Activated CD4-positive, alpha-beta T cell treated with anti-CD3 and anti-CD28 coated beads, Interleukin-10, Interleukin-2, amounts not matched to agents 100 ng/mL and 50 ng/mL, durations not matched to agents 16 hours and 8 hours (primary cell): Measurements from ENCODE around the gene BTBD10.
"Not testable (repeated sequence)": the region's sequence is repeated elsewhere in the genome, so short reads cannot be mapped to it uniquely, and the experiment has no call there.

Experiments used
- DNase-seq: peaks from one replicate; pipeline ENCODE4 v3.0.0-alpha.2; 2020

Gene BTBD10

DNA sequence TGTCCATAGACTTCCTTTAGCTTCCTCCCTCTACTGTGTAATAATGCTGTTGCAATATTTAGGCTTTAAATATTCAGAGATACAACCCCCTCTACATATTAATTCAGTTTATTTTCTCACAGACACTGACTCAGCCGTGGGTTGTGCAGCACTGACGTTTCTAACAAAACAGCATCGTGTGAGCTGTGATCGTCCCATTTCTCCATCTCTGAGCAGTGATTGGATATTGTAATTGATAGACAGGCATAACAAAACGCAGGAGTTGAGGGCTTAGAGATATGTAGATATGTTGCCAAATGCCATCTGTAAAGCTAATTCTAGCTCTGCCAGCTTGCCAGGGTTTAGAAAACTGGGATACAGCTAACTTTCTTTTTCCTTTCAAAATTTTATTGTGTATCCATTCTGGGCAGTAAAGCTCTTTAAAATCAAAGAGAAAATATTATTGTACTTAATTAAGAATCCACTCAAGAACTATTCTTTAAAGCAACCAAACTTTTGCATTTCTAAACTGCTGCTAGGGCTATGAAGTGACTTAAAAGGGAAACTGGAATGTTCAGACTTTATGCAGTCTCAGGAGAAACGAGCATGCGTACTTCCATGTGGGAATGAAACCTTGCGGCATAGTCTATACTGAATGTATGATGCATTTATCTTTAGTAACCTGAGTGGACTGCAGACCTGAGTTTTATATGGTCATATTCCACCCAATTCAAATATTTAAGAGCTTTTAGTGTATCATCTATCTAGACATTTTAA lies 22.7 kb downstream of the BTBD10 start:
- no peak for DNase-seq

GRCh38 chr11:13438291-13438690 lies 24.7 kb downstream of the BTBD10 start:
- no peak for DNase-seq

GRCh38 chr11:13436836-13437235 lies 26.2 kb downstream of the BTBD10 start:
- not testable (repeated sequence) for DNase-seq

GRCh38 chr11:13434247-13435205 lies 28.5 kb downstream of the BTBD10 start:
- no peak for DNase-seq

DNA sequence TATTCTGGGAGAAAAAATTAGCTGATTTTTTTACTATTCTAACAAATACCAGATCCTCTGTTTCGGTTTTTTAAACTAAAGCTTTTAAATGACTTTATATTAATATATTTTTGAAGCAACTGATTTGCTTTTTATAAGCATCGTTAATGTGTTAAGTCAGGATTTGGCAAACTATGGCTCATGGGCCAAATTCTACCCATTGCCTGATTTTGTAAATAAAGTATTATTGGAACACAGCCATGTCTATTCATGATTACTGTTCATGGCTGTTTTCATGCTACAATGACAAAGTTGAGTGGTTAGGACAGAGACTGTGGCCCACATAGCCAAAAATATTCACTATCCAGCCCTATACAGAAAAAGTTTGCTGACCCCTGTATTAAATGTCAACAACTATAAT lies 29.6 kb downstream of the BTBD10 start:
- DNase-seq, result no peak

GRCh38 chr11:13429836-13430235 lies 33.2 kb downstream of the BTBD10 start:
- no peak for DNase-seq

DNA sequence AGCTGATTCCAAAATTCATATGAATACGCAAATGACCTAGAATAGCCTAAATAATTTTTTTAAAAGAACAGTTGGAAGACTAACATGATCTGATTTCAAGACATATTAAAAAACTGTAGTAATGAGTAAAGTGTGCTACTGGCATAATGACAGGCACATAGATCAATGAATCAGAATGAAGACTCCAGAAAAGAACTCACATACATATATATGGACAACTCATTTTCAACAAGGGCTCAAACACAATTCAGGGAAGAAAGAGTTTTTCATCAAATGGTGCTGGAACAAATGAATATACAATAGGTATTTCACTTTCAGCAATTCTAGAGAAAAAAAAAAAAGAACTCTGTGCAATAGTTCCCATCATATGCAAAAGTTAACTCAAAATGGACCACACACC lies 33.7 kb downstream of the BTBD10 start:
- DNase-seq, result no peak

DNA sequence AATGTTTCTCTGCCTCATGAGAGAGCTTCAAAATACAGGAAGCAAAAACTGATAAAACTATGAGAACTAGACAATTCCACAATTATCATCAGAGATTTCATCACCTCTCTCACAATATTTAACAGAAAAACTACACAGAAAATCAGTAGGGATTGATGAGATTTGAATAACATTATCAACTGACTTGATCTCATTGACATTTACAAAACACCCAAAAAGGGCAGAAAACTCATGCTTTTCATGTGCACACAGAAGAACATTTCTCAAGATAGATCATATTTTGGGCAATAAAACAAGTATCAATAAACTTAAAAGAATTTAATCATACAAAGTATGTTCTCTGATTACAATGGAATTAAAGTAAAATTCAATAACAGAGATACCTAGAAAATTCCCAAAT lies 35.6 kb downstream of the BTBD10 start:
- no peak for DNase-seq

- DNase-seq, result no peak
These were observed 39.6 kb downstream of the BTBD10 start for GRCh38 chr11:13423372-13423771.

GRCh38 chr11:13421561-13421960 lies 41.5 kb downstream of the BTBD10 start:
- DNase-seq, result no peak

- DNase-seq, result no peak
These were observed 47.8 kb downstream of the BTBD10 start for GRCh38 chr11:13415201-13415600.

- DNase-seq, result no peak
These were observed 57.8 kb downstream of the BTBD10 start for GRCh38 chr11:13405220-13405619.

DNA sequence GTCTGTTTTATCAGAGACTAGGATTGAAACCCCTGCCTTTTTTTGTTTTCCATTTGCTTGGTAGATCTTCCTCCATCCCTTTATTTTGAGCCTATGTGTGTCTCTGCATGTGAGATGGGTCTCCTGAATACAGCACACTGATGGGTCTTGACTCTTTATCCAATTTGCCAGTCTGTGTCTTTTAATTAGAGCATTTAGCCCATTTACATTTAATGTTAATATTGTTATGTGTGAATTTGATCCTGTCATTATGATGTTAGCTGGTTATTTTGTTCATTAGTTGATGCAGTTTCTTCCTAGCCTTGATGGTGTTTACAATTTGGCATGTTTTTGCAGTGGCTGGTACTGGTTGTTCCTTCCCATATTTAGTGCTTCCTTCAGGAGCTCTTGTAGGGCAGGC lies 64.7 kb downstream of the BTBD10 start:
- not testable (repeated sequence) for DNase-seq

DNA sequence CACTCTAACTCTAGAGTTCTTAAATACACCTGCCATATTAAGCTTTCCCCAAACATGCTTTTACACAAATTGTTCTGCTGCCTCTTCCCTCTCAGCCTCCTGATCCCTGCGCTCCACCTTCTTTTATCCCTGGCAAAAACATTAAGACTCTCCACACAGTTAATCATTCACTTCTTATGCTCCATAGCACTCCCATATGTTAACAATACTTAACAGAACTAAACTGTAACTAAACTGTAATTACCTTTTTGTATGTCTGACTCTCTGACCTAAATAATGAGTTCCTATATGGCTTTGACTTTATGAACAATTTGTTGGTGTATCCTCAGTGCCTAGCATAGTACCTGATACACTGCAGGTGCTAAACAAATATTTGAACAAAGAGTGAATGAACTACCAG lies 71.8 kb downstream of the BTBD10 start:
- DNase-seq, result no peak

DNA sequence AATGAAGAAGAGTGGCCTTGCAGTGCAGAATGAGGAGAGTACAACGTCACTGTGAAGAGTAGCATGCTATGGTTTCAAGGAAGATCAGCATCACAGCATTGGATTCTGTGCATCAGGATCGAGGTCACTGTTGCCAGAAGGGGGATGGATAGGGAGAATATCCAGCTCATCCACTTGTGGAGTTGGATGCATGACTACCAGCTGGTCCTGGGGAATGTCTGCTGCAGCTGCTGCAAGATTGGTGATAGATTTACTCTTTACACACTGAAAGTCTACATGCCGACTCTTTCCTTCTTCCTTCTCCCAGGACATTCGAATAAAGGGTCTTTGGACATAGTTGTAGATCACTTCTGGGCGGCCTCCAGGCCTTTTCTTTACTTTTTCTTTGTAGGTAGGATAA lies 74.3 kb downstream of the BTBD10 start:
- DNase-seq, result no peak

DNA sequence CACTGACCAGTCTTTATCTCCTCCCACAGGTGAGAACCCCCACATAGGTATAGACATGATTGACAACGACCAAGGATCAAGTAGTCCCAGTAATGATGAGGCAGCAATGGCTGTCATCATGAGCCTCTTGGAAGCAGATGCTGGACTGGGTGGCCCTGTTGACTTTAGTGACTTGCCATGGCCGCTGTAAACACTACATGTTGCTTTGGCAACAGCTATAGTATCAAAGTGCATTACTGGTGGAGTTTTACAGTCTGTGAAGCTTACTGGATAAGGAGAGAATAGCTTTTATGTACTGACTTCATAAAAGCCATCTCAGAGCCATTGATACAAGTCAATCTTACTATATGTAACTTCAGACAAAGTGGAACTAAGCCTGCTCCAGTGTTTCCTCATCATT lies 76.5 kb downstream of the BTBD10 start:
- no peak for DNase-seq

- DNase-seq, result peak; percentile 36
These were observed 77.9 kb downstream of the BTBD10 start for GRCh38 chr11:13384908-13385640.

DNA sequence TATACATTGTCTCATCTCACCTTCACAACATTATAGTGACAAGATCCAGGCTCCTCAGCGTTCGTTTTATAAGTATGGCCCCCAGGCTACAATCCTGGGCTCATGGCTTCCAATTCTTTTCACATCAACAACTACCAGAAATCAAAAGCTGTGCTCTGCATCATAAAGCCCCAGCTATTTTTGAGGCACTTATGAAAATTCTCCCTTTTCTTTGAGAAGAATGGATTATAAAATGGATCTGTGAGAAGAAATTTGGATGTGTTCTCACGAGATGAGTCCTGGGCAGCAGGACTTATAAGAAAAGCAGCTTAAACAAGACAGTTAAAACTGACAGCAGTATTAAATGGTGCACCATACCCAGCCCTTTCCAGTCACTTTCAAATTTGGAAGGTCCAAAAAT lies 80.3 kb downstream of the BTBD10 start:
- DNase-seq, result no peak

DNA sequence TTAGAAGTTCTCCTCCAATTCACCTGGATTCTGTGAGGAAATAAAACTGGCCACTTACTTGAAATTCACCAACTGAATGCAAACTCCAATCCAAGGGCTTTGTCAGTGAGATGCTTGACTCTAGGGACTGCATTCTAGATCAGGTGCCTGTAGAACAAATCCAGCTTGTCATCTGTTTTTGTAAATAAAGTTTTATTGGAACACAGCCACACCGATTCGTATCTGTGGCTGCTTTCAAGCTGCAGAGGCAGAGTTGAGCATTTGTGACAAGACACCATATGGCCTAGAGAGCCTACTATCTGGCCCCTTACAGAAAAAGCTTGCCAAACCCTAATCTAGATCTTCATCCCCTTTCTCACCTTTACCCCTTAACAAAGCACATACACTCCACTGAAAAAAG lies 82.3 kb downstream of the BTBD10 start:
- DNase-seq, result no peak

- DNase-seq, result no peak
These were observed 84.7 kb downstream of the BTBD10 start for GRCh38 chr11:13378316-13378715.

- DNase-seq, result no peak
These were observed 86.2 kb downstream of the BTBD10 start for GRCh38 chr11:13376838-13377237.

DNA sequence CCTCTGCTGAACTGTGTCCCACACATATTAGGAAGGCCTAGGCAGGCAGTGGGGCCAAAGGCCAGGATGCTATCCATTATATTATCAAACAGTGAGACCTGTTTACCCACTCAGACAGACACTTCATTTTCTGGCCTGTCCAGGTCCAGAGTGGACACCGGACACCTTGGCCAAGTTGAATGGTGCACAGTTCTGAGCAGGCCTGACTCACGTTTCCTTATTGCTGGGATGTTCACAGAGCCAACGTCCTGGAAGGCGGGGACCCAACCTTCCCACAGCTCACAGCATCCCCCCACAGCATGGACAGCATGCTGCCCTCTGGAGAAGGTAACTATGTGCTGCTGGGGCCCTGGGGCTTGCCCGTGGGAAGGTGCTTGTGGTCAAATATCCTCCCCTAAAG lies 86.6 kb downstream of the BTBD10 start:
- DNase-seq, result no peak

DNA sequence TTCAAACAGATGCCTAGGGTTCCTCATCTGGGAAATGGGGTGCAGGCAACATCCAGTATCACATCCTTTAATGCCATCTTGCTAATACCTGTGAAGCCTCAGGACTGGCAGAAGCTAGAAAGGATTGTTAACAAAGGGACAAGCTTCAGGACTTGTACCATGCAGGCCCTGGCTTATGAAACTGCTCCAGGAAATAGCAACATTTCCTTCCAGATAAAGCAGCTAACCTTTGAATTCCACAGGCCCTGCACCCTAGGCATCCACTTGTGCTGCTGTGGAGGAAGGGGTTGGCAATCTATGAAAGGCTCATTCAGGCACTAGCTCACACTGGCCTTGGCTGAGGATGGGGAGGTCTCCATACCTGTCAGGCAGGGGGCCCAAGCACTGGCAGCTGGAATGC lies 87.2 kb downstream of the BTBD10 start:
- DNase-seq, result no peak
